Heart left ventricle (tissue), 13 donors: ENCODE measurements around the gene CHAD.

Source experiments
- POLR2A ChIP-seq, 2 donors: fragments of 450-650 bp; IDR thresholded peaks; one replicate each; pipeline ENCODE4 v1.6.1; 2017; ENCODE audit warnings: antibody characterized with exemption in 2 of 2, mild to moderate bottlenecking in 2 of 2, moderate library complexity in 2 of 2
- TF ChIP-seq, protein P1 (sequence below), 12 donors: fragments of 200-600 bp; sonication (generic) in 4 of 12; IDR thresholded peaks; one replicate each; pipeline versions ENCODE4 v1.5.0 to v1.8.0; 2018 to 2022; ENCODE audit warnings: antibody characterized with exemption in 12 of 12, mild to moderate bottlenecking in 5 of 12
- donor health status: ischemic (EF 13 %, LVEDD 7.1; RV severe dilation, severe dysfunction).
- donor health status: DM: no; HTN: yes; CAD: no.
- donor health status: DM: no; HTN: no; CAD: no.
- donor health status: ischemic (EF 25% LVEDD 6.9; RV normal size, moderate dysfunction).
- donor health status: ischemic (EF 25% LVEDD 5.7; RV mildly dilated, moderate dysfunction).
- donor health status: ischemic (EF 35%, LVEDD 5.7; RV mildly dilated, moderate dysfunction).
- donor health status: nonischemic (EF 11% LVEDD 7.7; RV severe dilation, severe dysfunction).
- donor health status: DM: yes; HTN: yes; CAD: no.
- donor health status: PGD.
- donor health status: ischemic (EF 29% LVEDD 5.4; RV normal size, mild dysfunction).
- donor health status: nonischemic (EF 23%, LVEDD 6.1; RV moderate dilation, normal function).

DNA sequence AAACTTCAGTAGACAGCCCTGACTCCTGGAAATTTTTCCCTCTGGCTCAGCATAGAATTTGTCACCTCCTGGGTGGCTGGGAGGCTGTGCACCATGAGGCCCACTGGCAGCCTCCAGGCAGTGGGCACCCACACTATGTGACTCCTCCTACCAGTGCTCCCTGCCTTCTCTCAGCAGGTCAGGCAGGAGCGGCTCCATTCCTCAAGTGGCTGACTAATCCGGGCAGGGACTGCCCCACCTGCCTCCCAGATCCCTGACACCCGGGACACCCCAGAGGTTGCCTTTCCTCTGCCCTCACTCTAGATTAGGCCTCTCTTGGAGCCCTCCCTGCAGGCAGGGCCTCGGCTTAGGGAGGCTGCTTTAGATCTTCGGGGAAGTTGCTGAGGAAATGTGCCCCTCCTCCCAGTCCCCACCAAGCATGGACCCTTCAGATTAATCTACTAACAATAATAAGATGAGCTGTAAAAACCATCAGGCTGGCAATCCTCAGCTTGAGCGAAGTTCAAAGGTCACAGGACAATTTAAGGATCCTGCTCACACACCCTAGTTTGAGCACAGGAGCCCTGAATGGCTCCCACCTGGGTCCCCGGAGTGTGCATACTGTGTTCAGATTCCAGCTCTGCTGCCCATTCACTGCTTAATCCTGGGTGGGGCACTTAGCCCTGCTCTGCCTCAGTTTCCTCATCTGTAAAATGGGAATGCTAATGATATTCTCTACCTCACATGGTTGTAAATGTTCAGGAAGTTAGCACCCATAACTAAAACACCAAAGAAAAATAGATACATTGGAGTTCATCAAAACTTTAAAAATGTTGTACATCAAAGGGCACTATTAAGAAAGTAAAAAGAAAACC lies 29.6 kb upstream of the CHAD start:
- TF ChIP-seq, protein P1, sequence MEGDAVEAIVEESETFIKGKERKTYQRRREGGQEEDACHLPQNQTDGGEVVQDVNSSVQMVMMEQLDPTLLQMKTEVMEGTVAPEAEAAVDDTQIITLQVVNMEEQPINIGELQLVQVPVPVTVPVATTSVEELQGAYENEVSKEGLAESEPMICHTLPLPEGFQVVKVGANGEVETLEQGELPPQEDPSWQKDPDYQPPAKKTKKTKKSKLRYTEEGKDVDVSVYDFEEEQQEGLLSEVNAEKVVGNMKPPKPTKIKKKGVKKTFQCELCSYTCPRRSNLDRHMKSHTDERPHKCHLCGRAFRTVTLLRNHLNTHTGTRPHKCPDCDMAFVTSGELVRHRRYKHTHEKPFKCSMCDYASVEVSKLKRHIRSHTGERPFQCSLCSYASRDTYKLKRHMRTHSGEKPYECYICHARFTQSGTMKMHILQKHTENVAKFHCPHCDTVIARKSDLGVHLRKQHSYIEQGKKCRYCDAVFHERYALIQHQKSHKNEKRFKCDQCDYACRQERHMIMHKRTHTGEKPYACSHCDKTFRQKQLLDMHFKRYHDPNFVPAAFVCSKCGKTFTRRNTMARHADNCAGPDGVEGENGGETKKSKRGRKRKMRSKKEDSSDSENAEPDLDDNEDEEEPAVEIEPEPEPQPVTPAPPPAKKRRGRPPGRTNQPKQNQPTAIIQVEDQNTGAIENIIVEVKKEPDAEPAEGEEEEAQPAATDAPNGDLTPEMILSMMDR (IDR thresholded peaks at IDR 0.05): no peak
- TF ChIP-seq POLR2A (IDR thresholded peaks at IDR 0.05): no peak
